HG03457 (cell line): ENCODE measurements around the gene ATXN1.
A peak's percentile ranks its signal among the peaks of the same experiment; 100 is the strongest.

Experiments
- ATAC-seq: cut with Tn5 transposase; IDR thresholded peaks from one replicate; pipeline ENCODE4 v1.9.1; 2021; ENCODE audit warnings: moderate number of reproducible peaks; ENCODE audit not compliant: unreplicated experiment

The ATXN1 gene

GRCh38 chr6:16326971-16327776 lies 434.1 kb downstream of the ATXN1 start:
- no peak for ATAC-seq

GRCh38 chr6:16326531-16326930 lies 434.7 kb downstream of the ATXN1 start:
- no peak for ATAC-seq

GRCh38 chr6:16324606-16325225 lies 436.5 kb downstream of the ATXN1 start:
- no peak for ATAC-seq

- no peak for ATAC-seq
These were observed 437.1 kb downstream of the ATXN1 start for GRCh38 chr6:16324184-16324583.

- ATAC-seq: peak; percentile 64
These were observed 438.5 kb downstream of the ATXN1 start for GRCh38 chr6:16322666-16323312.

GRCh38 chr6:16321826-16322225 lies 439.4 kb downstream of the ATXN1 start:
- no peak for ATAC-seq

GRCh38 chr6:16321341-16321710 lies 439.9 kb downstream of the ATXN1 start:
- ATAC-seq: no peak

- ATAC-seq: no peak
These were observed 440.5 kb downstream of the ATXN1 start for GRCh38 chr6:16320533-16321340.

- ATAC-seq: peak; percentile 60
These were observed 441.3 kb downstream of the ATXN1 start for GRCh38 chr6:16319813-16320532.

GRCh38 chr6:16318953-16319720 lies 442.1 kb downstream of the ATXN1 start:
- no peak for ATAC-seq

GRCh38 chr6:16318538-16318937 lies 442.7 kb downstream of the ATXN1 start:
- no peak for ATAC-seq

- ATAC-seq: no peak
These were observed 444.5 kb downstream of the ATXN1 start for GRCh38 chr6:16316741-16317251.

- no peak for ATAC-seq
These were observed 447.0 kb downstream of the ATXN1 start for GRCh38 chr6:16314296-16314695.

GRCh38 chr6:16313732-16314131 lies 447.5 kb downstream of the ATXN1 start:
- ATAC-seq: no peak

GRCh38 chr6:16311763-16312162 lies 449.5 kb downstream of the ATXN1 start:
- ATAC-seq: no peak

- no peak for ATAC-seq
These were observed 454.9 kb downstream of the ATXN1 start for GRCh38 chr6:16306334-16306733.

GRCh38 chr6:16305788-16306187 lies 455.5 kb downstream of the ATXN1 start:
- ATAC-seq: peak; percentile 21

- peak; percentile 72 for ATAC-seq
These were observed 456.0 kb downstream of the ATXN1 start for GRCh38 chr6:16305246-16305725.
